MM.1S (cell line): Measurements from ENCODE around the gene NKIRAS2.

Experiments
- DNase-seq: peaks from one replicate; pipeline ENCODE4 v3.0.0-alpha.2; 2015
- H2AFZ ChIP-seq: fragments of 300-600 bp; sonication (generic); 2 replicates; pipeline ENCODE4 v1.6.0; 2016; ENCODE audit warnings: antibody characterized with exemption, low read length
- H3F3A ChIP-seq: fragments of 300-600 bp; sonication (generic); 2 replicates; pipeline ENCODE4 v1.6.1; 2016; ENCODE audit warnings: mild to moderate bottlenecking, antibody characterized with exemption, low read length, moderate library complexity, mixed read lengths; ENCODE audit not compliant: insufficient read depth
- H3K27ac ChIP-seq: fragments of 300-600 bp; sonication (generic); 2 replicates; pipeline ENCODE4 v1.5.1; 2016; ENCODE audit warnings: mild to moderate bottlenecking, low read length
- H3K27me3 ChIP-seq: fragments of 300-600 bp; sonication (generic); replicated peaks from 2 replicates; pipeline ENCODE4 v1.6.0; 2016; ENCODE audit warnings: low read length; ENCODE audit not compliant: insufficient read depth
- H3K36me3 ChIP-seq: fragments of 300-600 bp; sonication (generic); replicated peaks from 2 replicates; pipeline ENCODE4 v1.6.1; 2016; ENCODE audit warnings: mild to moderate bottlenecking, low read length, mixed read lengths; ENCODE audit not compliant: insufficient read depth
- H3K4me1 ChIP-seq: fragments of 300-600 bp; sonication (generic); 2 replicates; pipeline ENCODE4 v1.6.1; 2016; ENCODE audit warnings: low read length, mixed read lengths
- H3K4me2 ChIP-seq: fragments of 300-600 bp; sonication (generic); 2 replicates; pipeline ENCODE4 v1.6.0; 2016; ENCODE audit warnings: low read depth, low read length
- H3K4me3 ChIP-seq: fragments of 300-600 bp; sonication (generic); 2 replicates; pipeline ENCODE4 v1.5.1; 2016; ENCODE audit warnings: low read length, mixed read lengths
- H3K79me2 ChIP-seq: fragments of 300-600 bp; sonication (generic); 2 replicates; pipeline ENCODE4 v1.6.1; 2016; ENCODE audit warnings: mixed run types, low read length, mixed read lengths
- H3K9ac ChIP-seq: fragments of 300-600 bp; sonication (generic); 2 replicates; pipeline ENCODE4 v1.6.1; 2016; ENCODE audit warnings: low read length, mixed read lengths
- H3K9me2 ChIP-seq: fragments of 300-600 bp; sonication (generic); replicated peaks from 2 replicates; pipeline ENCODE4 v1.6.1; 2016; ENCODE audit warnings: mild to moderate bottlenecking, low read length, mixed read lengths; ENCODE audit not compliant: insufficient read depth
- H3K9me3 ChIP-seq: fragments of 300-600 bp; sonication (generic); replicated peaks from 2 replicates; pipeline ENCODE4 v1.6.1; 2016; ENCODE audit warnings: mild to moderate bottlenecking, low read length, mixed read lengths; ENCODE audit not compliant: insufficient read depth
- H4K20me1 ChIP-seq: fragments of 300-600 bp; sonication (generic); 2 replicates; pipeline ENCODE4 v1.6.1; 2016; ENCODE audit warnings: mild to moderate bottlenecking, low read length, moderate library complexity, mixed read lengths; ENCODE audit not compliant: insufficient read depth
- EZH2 ChIP-seq: fragments of 300-600 bp; sonication (generic); optimal IDR thresholded peaks from 2 replicates; pipeline ENCODE3; 2017; ENCODE audit warnings: low read depth, mild to moderate bottlenecking, antibody characterized with exemption, low read length, mixed read lengths
- EZH2phosphoT487 ChIP-seq: fragments of 300-600 bp; sonication (generic); IDR thresholded peaks from 2 replicates; pipeline ENCODE4 v1.6.1; 2018; ENCODE audit warnings: antibody characterized with exemption, low read length
- TF ChIP-seq, protein P1 (sequence below): fragments of 300-600 bp; sonication (generic); IDR thresholded peaks from 2 replicates; pipeline ENCODE4 v1.5.1; 2016; ENCODE audit warnings: antibody characterized with exemption, low read length, mixed read lengths

Gene NKIRAS2

DNA sequence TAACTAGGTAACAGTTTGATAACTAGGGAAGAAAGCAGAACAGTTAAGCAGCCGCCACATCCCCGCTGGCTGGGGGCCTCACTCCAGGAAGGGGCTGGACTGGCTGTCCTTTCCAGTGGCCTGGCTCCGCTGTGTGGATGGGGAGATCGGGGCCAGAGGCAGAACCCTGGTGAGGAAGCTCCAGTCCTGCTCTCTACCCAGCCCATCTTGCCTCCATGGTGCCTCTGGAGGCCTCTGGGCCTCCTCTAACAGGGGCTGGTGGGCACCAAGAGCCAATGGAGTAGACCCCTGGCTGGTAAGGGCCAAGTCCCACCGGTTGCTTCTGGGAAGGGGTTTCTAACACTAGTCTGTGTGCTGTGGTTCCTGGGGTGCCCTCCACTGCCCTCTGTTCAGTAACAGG is 45.2 kb upstream of the NKIRAS2 start:
- Histone ChIP-seq H3F3A (peaks cover 24% of the 10 kb centered on the region), H3K4me1 (peaks cover 27% of the 10 kb centered on the region), H3K36me3 (peaks cover 5% of the 10 kb centered on the region; the same call in 1 of the 2 replicates)

DNA sequence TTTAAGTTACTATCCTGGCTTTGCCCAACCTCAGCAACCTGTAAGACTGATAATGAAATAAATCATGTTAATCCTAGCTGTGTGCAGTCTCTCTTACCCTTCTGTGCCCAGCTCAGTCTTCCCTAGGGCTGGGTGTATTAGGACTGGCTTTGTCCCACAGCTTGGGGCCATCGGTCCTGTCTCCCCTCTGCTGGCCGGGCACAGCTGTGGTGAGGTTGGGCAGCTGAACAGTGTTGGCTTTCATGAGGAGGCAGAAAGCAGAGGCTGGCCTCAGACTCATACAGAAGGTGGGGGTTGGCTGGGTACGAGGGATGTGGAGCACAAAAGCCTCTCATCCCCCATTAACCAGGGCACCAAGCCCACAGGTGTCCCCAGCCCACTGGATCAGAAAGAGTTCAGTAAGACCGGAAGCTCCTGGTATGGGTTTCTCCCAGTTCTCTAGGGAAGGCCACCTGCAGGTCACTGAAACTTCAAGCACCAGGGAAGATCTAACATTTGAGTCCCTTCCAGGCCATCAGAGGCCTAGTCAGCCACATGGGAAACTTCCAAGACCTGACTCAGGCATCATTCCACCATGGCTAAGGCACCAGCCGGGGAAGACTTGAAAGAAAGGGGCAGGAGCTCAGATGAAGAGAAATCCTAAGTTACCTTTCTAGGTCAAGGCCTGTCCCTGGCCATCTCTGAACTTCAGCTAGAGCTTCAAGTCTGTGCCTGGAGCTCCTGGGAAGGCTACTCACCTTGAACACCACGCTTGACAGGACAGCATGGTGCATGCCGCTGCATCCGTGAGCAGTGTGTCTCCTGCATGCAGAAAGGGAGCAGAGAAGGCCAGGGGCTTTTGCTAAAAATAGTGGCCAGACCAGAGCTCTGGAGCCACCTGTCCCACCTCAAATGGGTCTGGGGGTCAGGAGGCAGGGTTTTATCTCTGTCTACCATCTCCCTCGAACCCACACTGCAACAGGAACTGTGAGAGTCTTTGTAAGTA is 44.5 kb upstream of the NKIRAS2 start:
- no peak for DNase-seq
- Histone ChIP-seq H3K9ac (no peak overlapping the region), H2AFZ (no peak overlapping the region), H3K27me3 (no peaks in the 10 kb centered on the region), H3K36me3 (peaks cover 5% of the 10 kb centered on the region; the same call in 1 of the 2 replicates), H3K27ac (peak overlapping the region; percentile 81; the same call in 1 of the 2 replicates), H3K4me2 (peak overlapping the region; percentile 92), H3K79me2 (peaks cover 60% of the 10 kb centered on the region), H3K9me2 (no peaks in the 10 kb centered on the region), H4K20me1 (no peaks in the 10 kb centered on the region), H3K4me1 (peaks cover 27% of the 10 kb centered on the region), H3F3A (peaks cover 24% of the 10 kb centered on the region), H3K9me3 (no peaks in the 10 kb centered on the region), H3K4me3 (peak overlapping the region; percentile 22; the same call in 1 of the 2 replicates)
- TF ChIP-seq, protein P1, sequence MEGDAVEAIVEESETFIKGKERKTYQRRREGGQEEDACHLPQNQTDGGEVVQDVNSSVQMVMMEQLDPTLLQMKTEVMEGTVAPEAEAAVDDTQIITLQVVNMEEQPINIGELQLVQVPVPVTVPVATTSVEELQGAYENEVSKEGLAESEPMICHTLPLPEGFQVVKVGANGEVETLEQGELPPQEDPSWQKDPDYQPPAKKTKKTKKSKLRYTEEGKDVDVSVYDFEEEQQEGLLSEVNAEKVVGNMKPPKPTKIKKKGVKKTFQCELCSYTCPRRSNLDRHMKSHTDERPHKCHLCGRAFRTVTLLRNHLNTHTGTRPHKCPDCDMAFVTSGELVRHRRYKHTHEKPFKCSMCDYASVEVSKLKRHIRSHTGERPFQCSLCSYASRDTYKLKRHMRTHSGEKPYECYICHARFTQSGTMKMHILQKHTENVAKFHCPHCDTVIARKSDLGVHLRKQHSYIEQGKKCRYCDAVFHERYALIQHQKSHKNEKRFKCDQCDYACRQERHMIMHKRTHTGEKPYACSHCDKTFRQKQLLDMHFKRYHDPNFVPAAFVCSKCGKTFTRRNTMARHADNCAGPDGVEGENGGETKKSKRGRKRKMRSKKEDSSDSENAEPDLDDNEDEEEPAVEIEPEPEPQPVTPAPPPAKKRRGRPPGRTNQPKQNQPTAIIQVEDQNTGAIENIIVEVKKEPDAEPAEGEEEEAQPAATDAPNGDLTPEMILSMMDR = no peak
- no peak for TF ChIP-seq EZH2phosphoT487
- TF ChIP-seq EZH2 = no peak

More for the DNA sequence above, 45.2 kb upstream of the NKIRAS2 start:
- Histone ChIP-seq H3K9me3 (no peaks in the 10 kb centered on the region), H3K79me2 (peaks cover 67% of the 10 kb centered on the region), H3K9me2 (no peaks in the 10 kb centered on the region), H4K20me1 (no peaks in the 10 kb centered on the region), H3K27ac (no peak overlapping the region), H3K4me2 (no peak overlapping the region), H3K9ac (no peak overlapping the region), H3K27me3 (no peaks in the 10 kb centered on the region), H3K4me3 (no peak overlapping the region), H2AFZ (no peak overlapping the region)
- TF ChIP-seq EZH2 = no peak
- TF ChIP-seq EZH2phosphoT487 = no peak
- TF ChIP-seq, protein P1 = no peak
- no peak for DNase-seq

DNA sequence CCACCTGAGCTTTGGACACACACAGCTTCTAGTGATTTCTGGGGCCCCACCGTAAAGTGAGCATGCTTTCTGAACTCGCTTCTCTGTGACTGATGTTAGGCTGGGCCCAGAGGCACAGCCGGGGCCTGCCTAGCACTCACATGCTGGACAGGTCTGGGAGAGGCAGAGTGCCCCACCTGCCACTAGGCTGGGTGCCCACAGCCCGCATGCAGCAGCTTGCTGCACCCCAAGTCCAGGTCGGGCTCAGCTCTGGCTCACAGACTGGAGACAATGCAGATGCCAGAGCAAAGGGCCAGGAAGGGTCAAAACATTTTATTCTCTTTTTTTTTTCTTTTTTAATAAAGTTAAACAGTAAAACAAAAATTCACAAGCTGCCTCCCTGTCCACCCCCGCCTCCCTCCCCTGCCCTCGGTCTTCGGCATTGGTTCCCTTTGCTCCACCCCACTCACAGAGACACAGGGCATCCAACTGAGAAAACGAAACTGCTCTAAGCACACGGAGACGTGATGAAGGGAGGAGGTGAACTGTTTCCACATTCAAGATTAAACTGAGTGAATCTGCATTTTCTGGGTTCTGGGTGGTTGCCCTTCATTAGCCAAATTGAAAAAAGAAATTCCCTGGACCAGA is 43.6 kb upstream of the NKIRAS2 start:
- peak; percentile 84 for DNase-seq
- Histone ChIP-seq H4K20me1 (no peaks in the 10 kb centered on the region), H3K4me3 (peak overlapping the region; percentile 34), H3K27me3 (no peaks in the 10 kb centered on the region), H3F3A (peaks cover 24% of the 10 kb centered on the region), H3K9ac (peak overlapping the region; percentile 28; the same call in 1 of the 2 replicates), H3K9me3 (no peaks in the 10 kb centered on the region), H3K79me2 (peaks cover 51% of the 10 kb centered on the region), H3K4me1 (peaks cover 27% of the 10 kb centered on the region), H3K9me2 (no peaks in the 10 kb centered on the region), H3K4me2 (peak overlapping the region; percentile 92), H2AFZ (no peak overlapping the region), H3K27ac (peak overlapping the region; percentile 81), H3K36me3 (peaks cover 5% of the 10 kb centered on the region; the same call in 1 of the 2 replicates)
- TF ChIP-seq EZH2phosphoT487 (no peak), EZH2 (no peak)
- TF ChIP-seq, protein P1 = no peak
